ENCODE data around the gene SEMA7A.
"Not testable (repeated sequence)": the region's sequence is repeated elsewhere in the genome, so short reads cannot be mapped to it uniquely, and the experiment has no call there.

SEMA7A gene, protein sequence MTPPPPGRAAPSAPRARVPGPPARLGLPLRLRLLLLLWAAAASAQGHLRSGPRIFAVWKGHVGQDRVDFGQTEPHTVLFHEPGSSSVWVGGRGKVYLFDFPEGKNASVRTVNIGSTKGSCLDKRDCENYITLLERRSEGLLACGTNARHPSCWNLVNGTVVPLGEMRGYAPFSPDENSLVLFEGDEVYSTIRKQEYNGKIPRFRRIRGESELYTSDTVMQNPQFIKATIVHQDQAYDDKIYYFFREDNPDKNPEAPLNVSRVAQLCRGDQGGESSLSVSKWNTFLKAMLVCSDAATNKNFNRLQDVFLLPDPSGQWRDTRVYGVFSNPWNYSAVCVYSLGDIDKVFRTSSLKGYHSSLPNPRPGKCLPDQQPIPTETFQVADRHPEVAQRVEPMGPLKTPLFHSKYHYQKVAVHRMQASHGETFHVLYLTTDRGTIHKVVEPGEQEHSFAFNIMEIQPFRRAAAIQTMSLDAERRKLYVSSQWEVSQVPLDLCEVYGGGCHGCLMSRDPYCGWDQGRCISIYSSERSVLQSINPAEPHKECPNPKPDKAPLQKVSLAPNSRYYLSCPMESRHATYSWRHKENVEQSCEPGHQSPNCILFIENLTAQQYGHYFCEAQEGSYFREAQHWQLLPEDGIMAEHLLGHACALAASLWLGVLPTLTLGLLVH

DNA sequence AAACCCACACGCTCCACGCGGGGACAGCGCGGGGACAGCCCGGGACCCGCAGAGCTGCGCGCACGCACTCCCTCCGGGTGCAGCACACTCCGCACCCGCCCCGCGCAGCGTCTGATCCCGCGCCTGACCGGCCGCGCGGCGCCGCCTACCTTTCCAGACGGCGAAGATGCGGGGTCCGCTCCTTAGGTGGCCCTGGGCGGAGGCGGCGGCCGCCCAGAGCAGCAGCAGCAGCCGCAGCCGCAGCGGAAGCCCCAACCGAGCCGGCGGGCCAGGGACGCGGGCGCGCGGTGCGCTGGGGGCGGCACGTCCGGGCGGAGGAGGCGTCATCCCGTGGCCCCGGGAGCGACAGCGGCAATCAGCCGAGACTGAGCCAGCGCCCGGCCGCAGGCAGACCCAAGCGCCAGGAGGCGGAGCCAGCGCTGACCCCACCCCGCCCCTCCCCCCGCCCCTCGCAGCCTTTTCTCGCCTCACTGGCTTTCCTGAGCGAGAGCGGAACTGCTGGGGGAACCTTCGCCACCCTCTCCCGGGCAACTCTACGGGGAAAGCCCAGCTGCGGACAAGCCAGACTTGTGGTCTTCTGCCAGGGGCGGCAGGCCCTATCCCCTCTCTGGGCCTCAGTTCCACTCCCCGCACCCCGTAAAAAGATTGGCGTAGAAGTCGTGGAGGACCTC is at the start of gene SEMA7A:
Gene SEMA7A (minus strand): TSS at position 367 of the 671 bp plus-strand sequence. CDS start 40 bp downstream, at position 327.
- DNase-seq (ENCODE audit: low read depth, low spot score): no peak
- H3K4me3 ChIP-seq (ENCODE audit: low read depth, low read length): peak within 1 kb of the TSS; percentile 76
- TF ChIP-seq, protein P1, sequence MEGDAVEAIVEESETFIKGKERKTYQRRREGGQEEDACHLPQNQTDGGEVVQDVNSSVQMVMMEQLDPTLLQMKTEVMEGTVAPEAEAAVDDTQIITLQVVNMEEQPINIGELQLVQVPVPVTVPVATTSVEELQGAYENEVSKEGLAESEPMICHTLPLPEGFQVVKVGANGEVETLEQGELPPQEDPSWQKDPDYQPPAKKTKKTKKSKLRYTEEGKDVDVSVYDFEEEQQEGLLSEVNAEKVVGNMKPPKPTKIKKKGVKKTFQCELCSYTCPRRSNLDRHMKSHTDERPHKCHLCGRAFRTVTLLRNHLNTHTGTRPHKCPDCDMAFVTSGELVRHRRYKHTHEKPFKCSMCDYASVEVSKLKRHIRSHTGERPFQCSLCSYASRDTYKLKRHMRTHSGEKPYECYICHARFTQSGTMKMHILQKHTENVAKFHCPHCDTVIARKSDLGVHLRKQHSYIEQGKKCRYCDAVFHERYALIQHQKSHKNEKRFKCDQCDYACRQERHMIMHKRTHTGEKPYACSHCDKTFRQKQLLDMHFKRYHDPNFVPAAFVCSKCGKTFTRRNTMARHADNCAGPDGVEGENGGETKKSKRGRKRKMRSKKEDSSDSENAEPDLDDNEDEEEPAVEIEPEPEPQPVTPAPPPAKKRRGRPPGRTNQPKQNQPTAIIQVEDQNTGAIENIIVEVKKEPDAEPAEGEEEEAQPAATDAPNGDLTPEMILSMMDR (IDR thresholded peaks at IDR 0.05; ENCODE audit: insufficient read depth, low read length, missing control alignments): peak; percentile 0
- CTCF ChIA-PET: interaction anchor here (0.7 to 40.9 kb wide), 7 partner anchors 9 to 198 kb away, joined by 3 to 1700 read pairs (median 3); partner anchors contain the start of gene CYP11A1
- POLR2A ChIA-PET: interaction anchor here (0.8 to 1.7 kb wide), 6 partner anchors 14 to 48 kb away, joined by 3 to 5 read pairs (median 4); no protein-coding TSS in a partner anchor

DNA sequence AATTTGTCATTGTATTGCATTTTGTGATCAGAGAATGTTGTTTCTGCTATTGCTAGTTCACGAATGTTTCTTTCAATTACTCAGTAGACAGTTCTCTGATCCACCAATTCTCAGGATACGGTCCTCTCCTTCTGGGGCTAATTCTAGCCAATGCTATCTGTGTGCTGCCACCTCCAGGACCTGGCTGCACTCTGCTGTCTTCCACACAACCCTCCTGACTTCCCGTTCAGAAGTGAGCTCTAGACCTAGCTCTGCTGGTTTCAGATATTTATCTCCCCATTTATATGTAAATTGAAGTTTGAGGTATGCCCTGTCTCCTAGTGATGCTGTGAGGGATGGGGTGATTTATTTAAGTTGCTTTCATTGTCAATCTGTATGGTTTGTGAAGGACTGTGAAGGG is 48.9 kb upstream of the SEMA7A start:
- DNase-seq (ENCODE audit: low read depth, low spot score): no peak
- TF ChIP-seq, protein P1 (IDR thresholded peaks at IDR 0.05; ENCODE audit: insufficient read depth, low read length, missing control alignments): peak; percentile 10
- ChIA-PET POLR2A (no interaction called here), CTCF (interaction anchor here (0.7 to 10.2 kb wide), 7 partner anchors 11 to 147 kb away, joined by 3 to 161 read pairs (median 3); partner anchors contain the start of gene ARID3B)
- no peak overlapping the region for H3K4me3 ChIP-seq (ENCODE audit: low read depth, low read length)

DNA sequence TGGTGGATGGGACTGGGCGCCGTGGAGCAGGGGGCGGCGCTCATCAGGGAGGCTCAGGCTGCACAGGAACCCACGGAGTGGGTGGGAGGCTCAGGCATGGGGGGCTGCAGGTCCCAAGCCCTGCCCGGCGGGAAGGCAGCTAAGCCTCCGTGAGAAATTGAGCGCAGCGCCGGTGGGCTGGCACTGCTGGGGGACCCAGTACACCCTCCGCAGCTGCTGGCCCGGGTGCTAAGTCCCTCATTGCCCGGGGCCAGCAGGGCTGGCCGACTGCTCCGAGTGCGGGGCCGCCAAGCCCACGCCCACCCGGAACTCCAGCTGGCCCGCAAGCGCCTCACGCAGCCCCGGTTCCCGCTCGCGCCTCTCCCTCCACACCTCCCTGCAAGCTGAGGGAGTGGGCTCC is 46.6 kb upstream of the SEMA7A start:
- ChIA-PET CTCF (interaction anchor here (0.7 kb wide), 1 partner anchor 12 kb away, joined by 3 read pairs; no protein-coding TSS in a partner anchor), POLR2A (interaction anchor here (0.6 kb wide), 1 partner anchor 32 kb away, joined by 3 read pairs; no protein-coding TSS in a partner anchor)
- H3K4me3 ChIP-seq (ENCODE audit: low read depth, low read length); DNase-seq (ENCODE audit: low read depth, low spot score): not testable (repeated sequence)

DNA sequence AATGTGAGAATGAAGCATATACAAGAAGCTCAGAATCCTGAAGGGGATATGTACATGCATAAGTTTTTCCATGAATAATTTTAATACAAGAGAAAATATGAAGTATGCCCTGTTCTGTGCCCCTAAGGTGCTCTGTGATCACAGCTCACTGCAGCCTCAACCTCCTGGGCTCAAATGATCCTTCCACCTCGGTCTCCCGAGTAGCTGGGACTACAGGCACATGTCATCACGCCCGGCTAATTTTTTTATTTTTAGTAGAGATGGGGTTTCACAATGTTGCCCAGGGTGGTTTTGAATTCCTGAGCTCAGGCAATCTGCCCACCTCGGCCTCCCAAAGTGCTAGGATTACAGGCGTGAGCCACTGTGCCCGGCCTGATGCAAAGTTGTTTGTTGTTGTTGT is 37.9 kb upstream of the SEMA7A start:
- CTCF ChIA-PET: interaction anchor here (0.8 to 2.5 kb wide), 4 partner anchors 11 to 89 kb away, joined by 3 to 11 read pairs (median 4); partner anchors contain the start of gene UBL7
- DNase-seq (ENCODE audit: low read depth, low spot score); H3K4me3 ChIP-seq (ENCODE audit: low read depth, low read length): not testable (repeated sequence)
- POLR2A ChIA-PET: interaction anchor here (1.4 kb wide), 1 partner anchor 10 kb away, joined by 6 read pairs; the partner anchor contains the start of gene UBL7

DNA sequence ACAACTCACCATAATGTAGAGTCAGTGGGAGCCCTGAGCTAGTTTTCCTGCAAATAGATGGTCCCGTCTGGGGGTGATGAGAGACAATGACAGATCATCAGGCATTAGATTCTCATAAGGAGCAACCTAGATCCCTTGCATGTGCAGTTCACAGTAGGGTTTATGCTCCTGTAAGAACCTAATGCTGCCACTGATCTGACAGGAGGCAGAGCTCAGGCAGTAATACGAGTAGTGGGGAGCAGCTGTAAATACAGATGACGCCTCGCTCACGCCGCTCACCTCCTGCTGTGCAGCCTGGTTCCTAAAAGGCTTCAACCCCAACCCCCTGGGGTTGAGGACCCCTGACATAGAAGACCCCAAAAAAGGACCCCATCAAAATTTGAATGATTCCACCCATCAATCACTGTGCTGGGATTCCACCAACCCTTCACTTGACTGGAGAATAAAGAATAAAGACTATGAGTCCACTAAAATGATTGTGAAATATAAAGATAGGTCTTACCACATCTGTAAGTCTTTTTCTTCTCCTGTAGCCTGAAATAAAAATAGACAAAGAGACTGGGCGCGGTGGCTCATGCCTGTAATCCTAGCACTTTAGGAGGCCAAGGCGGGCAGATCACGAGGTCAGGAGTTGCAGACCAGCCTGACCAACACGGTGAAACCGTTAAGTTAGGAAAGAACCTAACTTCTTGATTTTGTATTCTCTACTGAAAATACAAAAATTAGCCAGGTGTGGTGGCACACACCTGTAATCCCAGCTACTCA is 37.1 kb upstream of the SEMA7A start:
- CTCF ChIA-PET: interaction anchor here (1.1 to 2.5 kb wide), 2 partner anchors 18 to 32 kb away, joined by 3 to 11 read pairs; no protein-coding TSS in a partner anchor
- TF ChIP-seq, protein P1 (IDR thresholded peaks at IDR 0.05; ENCODE audit: insufficient read depth, low read length, missing control alignments): no peak
- no peak overlapping the region for H3K4me3 ChIP-seq (ENCODE audit: low read depth, low read length)
- DNase-seq (ENCODE audit: low read depth, low spot score): no peak
- POLR2A ChIA-PET: interaction anchor here (1.4 kb wide), 1 partner anchor 10 kb away, joined by 6 read pairs; the partner anchor contains the start of gene UBL7

DNA sequence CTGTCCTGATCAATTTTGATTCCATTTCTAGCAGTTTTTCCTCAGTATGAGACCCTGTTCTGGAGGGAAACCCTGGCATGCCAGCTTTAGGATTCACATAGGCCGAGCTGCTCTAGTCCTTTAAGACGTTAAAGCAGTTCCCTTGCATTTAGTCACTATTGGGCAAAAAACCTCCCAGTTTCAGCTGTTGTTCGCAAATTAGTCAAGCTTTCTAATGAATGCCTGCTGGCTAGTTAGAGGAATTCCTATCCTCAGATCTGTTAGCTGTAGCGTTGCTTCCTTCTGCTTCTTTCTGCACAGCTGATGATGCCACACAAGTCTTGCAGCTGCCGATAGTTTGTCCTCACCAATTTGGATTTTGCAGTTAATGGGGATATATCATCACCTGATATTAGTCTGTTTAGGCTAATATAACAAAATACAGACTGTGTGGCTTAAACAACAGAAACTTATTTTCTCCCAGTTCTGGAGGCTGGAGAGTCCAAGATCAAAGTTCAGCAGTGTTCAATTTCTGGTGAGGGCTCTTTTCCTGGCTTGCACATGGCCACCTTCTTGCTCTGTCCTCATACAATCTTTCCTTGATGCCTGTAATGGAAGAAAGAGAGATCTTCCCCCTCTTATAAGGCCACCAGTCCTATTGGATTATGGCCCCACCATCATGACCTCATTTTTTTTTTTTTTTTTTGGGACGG is 34.7 kb upstream of the SEMA7A start:
- TF ChIP-seq, protein P1 (IDR thresholded peaks at IDR 0.05; ENCODE audit: insufficient read depth, low read length, missing control alignments): no peak
- POLR2A ChIA-PET: no interaction called here
- no peak overlapping the region for H3K4me3 ChIP-seq (ENCODE audit: low read depth, low read length)
- DNase-seq (ENCODE audit: low read depth, low spot score): no peak
- CTCF ChIA-PET: no interaction called here
